Renal cortical epithelial cell (primary cell): Measurements from ENCODE around the gene SLC1A3. TPM values are rescaled to one million over a fixed set of nuclear protein-coding genes. Genes with fewer than 3 reads are reported as not detected.

Source experiments
- DNase-seq: peaks from one replicate; pipeline ENCODE4 v3.0.0-alpha.2; 2011; ENCODE audit warnings: low read depth
- total RNA-seq: library from RNA; depleted of rRNA; stranded (reverse); fragments of >200 nt; gene quantifications from 2 replicates; pipeline ENCODE4 v1.2.3, GENCODE V29; 2014

The SLC1A3 gene
- total RNA-seq, 1 donor from 2014 or later, result 1.7 TPM

DNA sequence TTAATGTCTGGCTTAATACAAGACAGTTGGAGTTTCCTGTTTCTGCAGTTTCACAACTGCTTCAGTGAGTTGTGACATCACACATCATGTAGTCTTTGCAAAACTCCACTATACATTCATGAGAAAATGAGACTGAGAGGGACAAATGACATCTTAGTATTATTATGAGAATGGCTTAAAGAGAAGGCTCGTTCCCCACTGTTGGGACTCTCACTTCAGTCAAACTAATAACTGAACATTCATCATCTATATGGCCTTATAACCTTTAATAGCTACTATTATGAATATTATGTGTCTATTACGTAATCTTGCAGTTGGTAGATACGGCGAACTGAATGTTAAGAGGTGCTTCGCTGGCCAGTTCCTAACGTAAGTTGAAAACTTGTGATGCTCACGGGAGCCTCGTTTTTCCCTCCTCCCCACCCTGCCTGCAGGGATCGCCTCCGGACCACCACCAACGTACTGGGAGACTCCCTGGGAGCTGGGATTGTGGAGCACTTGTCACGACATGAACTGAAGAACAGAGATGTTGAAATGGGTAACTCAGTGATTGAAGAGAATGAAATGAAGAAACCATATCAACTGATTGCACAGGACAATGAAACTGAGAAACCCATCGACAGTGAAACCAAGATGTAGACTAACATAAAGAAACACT is 79.4 kb downstream of the SLC1A3 start:
- no peak for DNase-seq

DNA sequence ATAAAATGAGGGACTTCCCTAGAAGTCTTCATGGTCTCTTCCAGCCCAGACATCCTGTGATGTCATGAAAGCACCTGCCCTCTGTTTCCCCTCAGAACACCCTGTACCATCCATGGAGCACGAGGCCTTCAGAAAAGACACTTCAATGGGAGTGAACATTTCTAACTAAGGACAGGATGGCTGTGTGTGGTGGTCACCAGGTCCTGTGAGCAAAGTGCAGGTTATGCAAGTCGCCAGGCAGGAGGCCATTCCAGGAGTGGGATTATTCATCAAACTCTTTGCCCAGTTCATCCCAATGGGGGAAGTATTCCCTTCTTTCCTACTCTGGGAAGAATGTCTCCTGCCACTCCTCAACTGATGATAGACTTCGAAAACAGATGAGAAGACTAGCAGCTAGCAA is 80.5 kb downstream of the SLC1A3 start:
- DNase-seq, result no peak

DNA sequence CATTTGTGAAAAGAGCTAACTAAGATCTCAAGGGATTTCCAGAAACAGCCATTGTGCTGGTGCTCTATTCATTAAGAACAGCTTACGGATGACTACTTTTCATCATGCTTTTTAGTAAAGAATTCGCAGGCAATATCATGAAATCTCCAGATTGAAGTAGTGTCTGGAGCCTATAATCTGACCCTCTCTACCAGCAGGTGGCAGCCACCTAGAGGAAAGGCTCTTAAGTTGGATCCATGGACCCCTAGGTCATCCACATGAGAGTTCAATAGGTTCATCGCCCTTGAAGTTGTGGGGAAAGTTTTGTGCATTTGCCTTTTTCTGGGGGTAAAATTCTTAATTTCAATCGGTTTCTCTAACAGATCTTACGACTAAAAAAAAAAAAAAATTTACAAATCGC is 82.3 kb downstream of the SLC1A3 start:
- peak; percentile 18 for DNase-seq

DNA sequence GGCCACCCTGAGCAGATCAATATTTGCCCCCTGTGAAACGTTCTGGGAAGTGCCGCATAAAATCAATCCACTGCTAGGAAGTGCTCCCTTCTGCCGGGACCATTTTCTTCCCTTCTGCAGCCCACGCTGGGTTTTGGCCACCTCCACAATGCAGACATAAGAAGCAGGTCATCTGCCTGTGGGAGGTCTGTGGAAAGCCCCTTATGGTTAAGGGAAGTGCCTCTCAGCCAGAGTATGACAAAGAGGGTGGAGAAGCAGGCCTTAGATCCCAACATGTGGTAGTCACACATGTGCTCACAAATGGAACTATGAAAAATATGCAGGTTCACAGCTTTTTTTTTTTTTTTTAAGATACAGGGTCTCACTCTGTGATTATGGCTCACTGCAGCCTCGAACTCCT is 82.8 kb downstream of the SLC1A3 start:
- no peak for DNase-seq

DNA sequence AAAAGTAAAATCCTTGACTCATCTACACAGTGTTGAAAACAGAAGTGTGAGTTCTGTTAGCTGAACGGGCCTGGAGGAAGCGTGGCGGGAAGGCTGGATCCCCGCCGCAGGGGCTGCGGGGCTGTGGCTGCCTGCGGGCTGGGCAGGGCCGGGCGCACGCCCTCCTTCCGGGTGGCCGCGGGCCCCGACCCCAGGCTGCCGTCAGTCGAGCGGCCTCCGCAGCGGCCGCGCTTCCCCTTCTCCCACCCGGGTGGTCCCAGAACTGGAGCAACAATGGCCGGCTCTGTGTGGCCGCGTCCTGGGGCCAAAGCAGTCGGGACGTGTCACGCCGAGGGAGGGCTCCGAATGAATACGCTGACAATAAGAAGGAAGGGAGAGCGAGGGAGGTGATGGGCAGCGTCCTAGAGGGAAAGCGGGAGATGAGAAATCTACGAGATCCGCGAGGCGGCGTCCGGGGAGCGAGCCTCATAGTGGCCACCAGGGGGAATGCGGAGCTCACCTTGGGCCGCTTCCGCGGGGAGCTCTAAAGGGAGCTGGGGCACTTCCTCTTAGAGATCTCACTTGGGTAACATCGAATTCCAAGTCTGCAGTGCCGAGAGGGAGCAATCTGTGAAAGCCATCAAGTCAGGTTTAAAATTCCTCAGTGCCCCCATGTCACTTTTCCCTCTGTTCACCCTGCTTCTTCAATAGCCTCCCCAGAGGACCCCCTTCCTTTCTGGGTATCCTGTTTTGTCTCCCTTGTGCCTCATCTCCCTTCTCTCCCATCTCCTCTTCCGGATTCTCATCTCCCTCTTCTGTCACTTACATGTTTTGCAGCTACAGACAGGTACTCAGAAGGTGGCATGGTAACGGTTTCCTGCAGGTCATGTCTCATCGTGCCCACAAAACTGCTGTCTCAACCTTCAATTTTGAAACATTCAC is 83.9 kb downstream of the SLC1A3 start:
- DNase-seq, result peak; percentile 58

DNA sequence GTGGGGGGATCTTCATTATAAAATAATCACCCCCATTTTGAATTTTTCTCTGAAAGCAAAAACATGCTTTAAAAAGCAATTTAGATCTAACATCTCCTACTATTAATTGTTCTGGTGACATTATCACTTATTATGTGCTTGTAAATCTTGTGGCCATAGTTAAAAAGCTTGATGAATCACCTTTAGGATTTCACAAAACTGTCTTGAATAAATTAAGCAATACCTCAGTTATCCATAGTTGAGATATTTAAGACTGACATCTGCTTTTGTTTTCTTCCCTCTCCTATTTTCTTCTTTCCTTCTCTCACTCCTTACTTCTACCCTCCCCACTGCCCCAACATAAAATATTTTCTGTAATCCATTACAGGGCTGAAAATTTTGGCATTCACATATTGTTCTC is 84.8 kb downstream of the SLC1A3 start:
- DNase-seq, result no peak

DNA sequence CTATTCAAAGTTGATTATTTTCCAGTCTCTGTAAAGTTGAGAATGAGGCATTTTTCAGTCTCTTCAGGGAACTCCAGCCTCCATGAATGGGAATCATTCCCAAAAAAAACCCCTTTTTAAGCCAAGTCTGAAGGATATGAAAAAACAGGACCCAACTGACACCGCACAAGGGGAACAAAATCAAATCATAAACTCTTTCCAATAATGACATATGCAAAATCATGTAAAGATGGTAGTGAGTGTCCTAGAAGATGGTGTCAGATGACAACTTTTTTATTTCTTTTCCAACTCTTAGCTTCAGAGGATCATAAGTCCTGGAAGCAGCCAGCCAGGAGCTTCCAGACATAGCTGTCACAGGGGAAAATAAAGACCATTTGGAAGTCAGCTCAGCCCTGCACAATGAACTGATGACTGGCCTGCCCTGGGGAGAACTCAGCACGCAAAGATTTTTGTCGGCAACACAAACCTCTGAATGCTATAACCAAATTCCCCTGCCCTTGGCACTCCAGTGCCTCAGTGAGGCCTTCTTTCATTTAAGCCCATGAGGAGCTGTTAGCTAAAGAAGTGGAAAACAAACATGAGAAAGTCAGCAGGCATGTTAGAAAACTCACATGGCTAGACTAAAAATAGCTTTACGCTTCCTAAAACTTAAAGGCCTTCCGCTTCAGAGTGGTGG is 85.4 kb downstream of the SLC1A3 start:
- DNase-seq, result no peak

DNA sequence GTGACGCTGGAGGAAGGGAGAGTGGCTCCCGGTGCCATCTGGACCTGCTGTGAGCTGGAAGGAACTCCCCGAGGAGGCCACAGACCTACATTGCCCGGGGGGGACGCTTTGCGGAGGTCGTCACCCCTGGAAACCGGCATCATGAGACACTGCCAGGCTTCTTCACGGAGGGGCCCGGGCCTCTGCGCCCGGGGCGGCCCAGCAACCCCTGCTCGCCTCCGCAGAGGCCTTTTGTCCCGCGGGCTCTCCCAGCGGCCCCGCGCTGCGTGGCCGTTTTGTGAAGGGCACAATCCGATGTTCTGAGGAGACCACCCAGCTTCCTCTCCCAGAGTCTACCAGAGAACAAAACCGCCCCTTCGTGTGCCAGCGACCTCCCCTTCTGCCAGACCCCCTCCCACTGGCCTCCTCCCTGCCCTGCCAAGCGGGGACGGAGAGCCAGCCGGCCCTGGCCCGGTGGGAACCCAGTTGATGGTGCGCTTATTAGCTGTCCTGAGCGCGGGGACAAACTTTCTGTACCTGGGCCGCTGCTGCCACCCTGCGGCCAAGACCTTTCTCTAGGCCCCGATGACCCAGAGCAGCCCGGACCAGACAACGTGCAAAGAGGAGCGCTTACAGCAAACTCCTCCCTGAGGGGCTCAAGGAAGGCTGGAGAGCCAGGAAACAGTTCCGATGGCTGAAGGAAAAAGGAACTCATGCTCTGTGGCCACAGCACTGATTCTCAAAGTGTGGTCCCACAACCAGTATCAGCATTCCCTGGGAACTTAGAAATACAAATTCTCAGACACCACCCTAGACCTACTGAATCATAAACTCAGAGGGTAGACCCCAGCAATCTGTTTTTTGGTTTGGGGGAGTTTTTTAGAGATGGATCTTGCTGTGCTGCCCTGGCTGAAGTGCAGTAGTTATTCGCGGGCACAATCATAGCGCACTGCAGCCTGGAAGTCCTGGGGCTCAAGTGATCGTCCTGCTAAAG is 86.7 kb downstream of the SLC1A3 start:
- DNase-seq, result peak; percentile 36

DNA sequence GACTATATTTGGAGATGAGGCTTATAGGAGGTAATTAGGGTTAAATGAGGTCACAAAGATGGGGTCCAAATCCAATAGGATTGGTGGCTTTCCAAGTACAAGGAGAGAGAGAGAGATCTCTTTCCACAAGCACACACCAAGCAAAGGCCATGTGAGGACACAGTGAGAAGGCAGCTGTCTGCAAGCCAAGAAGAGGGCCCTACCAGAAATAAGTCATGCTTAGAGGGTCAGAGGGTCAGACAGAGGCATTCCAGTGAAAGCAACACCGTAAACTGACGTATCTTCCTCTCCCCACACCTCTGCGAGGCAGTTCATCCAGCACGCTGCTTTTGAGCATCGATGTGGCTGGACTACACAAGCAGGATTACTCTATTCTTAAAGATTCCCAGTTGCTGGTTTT is 87.9 kb downstream of the SLC1A3 start:
- DNase-seq, result no peak

DNA sequence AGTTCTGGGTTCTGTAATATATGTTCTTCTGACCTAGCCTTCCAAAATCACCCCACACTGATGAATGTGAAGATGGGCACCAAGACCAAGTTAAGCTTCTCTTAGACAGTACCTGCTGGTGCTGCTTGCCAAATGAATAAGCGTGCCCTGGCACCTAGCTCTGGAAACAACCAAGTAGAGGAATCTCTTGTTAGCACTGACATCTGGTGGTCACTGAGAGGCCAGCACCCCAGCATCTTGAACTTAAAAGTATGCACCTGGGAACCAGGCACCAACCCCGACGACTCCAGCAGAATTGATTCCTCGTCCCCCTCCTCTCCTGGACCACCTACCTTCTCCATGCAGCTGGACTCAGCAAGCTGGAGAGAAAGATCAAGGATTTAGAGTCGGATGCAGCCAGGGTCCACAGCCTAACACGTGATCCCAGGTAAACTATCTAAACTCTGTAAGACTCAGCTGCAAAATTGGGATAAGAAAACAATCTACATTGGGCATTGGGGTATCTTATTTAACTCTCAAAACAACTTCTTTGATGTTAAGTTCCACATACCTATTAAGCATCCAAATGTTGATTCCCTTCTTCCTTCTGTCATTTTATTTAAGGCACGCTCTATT is 89.8 kb downstream of the SLC1A3 start:
- DNase-seq, result peak; percentile 69

DNA sequence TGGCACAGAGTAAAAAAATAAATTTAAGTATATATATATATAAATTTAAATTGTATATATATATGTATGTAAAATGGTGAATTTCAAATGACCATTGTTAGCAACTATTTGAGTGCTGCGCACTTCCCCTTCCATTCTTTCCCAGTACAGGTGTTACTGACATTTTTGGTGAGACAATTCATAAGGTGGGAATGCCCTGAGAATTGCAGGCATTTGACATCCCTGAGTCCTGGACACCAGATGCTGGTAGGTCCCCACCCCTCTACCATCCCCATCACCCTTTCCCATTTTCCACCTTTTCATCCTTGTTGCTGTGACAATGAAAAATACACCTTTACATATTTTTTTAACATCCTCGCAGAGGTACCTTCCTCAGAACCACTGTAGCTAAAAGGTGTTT is 91.6 kb downstream of the SLC1A3 start:
- DNase-seq, result no peak

DNA sequence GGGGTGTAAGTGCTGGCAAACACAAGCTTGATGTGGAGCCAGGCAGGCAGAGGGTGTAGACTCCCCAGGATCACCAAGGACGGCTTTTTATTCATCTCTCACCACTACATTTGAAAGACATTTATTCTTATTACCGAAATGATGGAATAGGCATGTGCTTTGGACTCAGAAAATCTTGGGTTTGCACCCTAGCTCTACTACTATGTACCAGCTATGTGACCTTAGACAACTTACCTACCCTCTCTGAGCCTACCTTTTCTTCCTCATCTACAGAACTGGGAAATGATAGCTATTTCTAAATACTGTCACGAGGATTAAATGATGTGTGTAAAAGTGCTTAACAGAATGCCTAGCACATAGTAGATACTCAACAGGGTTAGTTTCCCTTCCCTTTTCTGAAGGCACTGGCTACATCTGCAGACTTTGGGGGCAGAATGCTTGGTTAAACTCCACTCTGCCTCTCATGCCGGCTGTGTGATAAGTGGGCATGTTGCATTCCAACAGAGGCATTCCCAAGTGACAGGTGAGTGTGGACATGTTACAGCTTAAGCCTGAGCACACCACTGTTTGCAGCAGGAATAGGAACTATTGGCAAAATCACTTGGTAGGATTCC is 94.8 kb downstream of the SLC1A3 start:
- DNase-seq, result no peak

DNA sequence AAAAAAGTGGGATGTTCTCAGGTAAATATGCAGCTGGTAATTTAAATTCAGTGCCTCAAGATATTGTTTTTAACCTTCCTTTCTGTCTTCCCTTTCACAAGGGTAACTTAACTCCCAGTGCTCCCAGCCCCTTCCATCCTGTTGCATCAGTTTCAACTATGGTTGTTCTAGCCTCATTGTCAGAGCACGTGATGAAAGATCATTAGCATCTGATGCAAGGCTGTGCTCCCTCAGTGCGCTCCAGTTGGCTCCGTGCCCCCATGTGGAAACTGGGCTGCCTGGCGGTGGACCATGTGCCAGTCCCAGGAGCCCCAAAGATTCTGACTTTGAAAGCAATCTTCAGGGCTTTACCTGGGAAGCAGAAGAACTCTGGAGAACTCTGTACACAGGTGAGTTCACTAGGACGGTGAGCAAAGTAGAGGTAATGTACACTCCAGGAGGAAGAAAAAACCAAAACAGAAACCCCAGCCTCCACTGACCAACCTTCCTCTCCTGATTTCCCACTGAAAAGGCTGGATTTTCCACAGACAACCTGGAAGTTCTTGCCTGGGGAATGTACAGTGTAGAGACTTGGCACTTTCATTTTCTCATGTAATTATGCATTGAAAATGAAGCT is 96.9 kb downstream of the SLC1A3 start:
- DNase-seq, result no peak

DNA sequence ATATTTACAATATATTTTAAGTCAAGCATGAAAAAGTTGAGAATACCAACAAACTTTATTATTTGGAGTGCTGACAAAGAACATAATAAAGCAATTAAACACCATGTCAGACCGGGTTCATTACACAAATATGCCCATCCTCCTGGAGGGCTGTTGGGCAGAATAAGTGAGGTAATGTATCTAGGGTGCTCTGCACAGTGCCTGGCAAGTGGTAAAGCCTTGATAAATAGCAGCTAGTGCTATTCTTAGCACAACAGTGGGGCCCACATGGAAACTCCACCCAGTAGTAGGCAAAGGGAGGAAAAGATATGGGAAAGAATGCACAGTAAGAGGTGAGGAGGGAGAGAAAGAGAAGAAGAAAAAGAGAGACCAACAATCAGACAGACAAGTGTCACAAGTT is 97.7 kb downstream of the SLC1A3 start:
- no peak for DNase-seq

DNA sequence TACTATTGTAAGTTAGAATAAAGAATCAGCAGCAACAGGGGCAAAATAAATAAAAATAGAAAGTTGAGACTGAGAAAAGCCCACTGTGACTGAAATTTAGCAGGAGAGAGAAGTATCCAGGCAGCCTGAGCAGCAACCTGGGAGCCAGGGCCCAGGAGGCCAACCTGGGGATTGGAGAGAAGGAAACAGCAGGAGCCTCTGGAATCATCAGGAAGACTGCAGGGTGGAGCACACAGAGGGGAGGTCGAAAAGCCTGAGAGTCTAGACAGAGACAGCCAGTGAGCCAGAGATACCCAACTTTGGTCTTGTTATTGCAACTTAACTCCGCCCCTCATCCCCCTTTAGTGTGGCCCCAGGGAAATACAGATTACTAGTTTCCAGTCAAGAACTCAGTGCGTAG is 98.6 kb downstream of the SLC1A3 start:
- DNase-seq, result no peak

DNA sequence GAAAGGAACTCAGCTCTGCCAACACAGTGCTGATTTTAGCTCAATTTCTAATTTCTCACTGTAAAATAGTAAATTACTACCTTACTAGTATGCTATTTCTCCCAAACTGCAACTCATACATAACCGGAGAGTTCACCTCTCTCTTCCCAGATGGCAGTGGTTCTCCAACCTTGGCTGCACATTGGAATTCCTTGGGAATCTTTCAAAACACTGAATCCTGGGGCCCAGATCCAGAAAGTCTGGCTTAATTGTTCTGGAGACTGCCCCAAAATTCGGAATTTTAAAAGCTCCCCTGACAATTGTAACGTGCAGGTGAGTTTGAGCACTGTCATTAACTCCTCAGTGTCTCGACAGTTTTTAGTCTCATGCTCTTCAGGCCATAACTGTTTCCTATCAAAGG is 100.3 kb downstream of the SLC1A3 start:
- DNase-seq, result no peak

DNA sequence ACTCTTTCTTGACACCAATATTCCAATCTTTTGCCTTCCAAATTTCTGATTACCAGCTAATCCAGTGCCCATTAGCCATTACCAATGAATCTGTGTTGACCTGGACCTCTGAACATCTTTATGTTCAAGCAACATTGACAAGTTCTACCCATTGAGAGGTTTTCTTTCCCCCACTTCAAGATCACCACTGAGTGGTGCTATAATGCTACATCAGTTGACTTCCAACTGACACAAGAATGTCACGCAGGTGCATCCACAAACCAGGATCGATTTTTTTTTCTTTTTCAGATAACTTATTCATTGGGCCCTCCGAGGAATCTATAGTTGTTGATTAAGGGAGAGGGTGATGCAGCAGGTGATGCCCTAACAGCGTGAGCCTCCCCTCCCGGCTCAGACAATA is 102.6 kb downstream of the SLC1A3 start:
- no peak for DNase-seq

DNA sequence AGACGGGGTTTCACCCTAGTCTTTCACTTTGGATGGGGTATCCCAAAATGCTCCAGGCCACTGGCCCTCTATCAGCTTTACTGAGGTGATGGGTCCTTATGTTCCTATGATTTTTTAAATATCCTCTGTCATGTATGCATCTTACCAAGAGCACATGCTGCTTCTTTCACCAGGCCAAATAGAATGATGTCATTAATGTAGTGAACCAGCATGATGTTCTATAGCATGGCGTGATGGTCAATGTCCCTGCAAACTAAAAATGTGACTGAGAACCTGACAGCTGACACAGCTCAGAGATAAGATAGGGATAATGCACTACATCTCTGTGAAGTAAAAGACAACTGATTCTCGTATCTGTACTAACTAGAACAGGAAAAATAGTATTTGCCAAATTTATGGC is 103.6 kb downstream of the SLC1A3 start:
- DNase-seq, result no peak

DNA sequence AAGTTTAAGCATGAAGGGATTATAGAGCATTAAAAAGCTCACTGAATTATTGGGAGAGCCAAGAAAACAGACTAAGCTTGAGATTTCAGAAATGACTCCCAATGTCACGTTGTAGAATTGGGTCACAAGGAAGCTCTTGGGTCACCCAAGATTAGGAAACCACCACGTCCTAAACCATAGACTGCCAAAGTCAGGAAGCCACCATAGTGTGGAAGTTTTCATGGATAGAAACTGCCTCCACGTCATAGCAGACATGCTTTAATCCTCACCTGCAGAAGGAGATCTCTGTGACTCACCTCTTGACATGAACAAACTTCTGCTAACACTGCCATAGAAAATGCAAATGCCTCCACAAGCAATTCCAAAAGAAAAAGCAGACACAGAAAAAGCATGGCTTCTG is 106.3 kb downstream of the SLC1A3 start:
- no peak for DNase-seq

DNA sequence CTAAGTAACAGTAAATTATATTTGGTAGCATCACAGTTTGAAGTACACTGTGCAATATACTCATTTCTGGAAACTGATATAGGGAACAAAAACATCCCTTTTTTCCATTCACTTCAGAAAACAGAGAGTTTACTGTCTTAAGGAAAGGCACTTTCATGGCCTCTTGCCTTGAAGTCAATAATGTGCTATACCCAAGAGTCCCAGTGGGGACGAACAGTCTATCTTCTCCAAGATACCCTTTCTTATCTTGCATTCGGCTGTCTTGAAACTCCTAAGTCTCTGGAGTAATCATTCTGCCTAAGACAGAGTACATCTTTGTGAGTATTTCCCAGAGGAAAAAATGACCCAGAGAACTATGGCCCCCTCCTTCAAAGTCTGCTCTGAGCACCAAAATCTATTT is 107.1 kb downstream of the SLC1A3 start:
- no peak for DNase-seq
